H9 (cell line): Measurements from ENCODE around the gene DENND1A. TPM values are rescaled to one million over a fixed set of nuclear protein-coding genes. Genes with fewer than 3 reads are reported as not detected.

ENCODE experiments used
- DNase-seq: peaks from one replicate; pipeline ENCODE4 v3.0.0-alpha.2; 2017
- H2AFZ ChIP-seq: one replicate; pipeline ENCODE4 v1.6.1; 2013; ENCODE audit warnings: mild to moderate bottlenecking, low read length, control low read depth, moderate library complexity
- H2AK5ac ChIP-seq: 2 replicates; pipeline ENCODE4 v1.6.1; 2013; ENCODE audit warnings: low read length, control low read depth, mixed read lengths; ENCODE audit not compliant: insufficient read length
- H2BK120ac ChIP-seq: one replicate; pipeline ENCODE4 v1.6.1; 2013; ENCODE audit warnings: low read depth, mild to moderate bottlenecking, low read length, control low read depth, inconsistent platforms; ENCODE audit not compliant: poor library complexity, severe bottlenecking
- H2BK12ac ChIP-seq: 2 replicates; pipeline ENCODE4 v1.6.1; 2013; ENCODE audit warnings: low read length, control low read depth, mixed read lengths, low read depth; ENCODE audit not compliant: insufficient read length
- H2BK15ac ChIP-seq: 2 replicates; pipeline ENCODE4 v1.6.1; 2013; ENCODE audit warnings: low read depth, low read length, control low read depth
- H2BK20ac ChIP-seq: one replicate; pipeline ENCODE4 v1.6.1; 2013; ENCODE audit warnings: low read depth, mild to moderate bottlenecking, low read length, control low read depth, inconsistent platforms; ENCODE audit not compliant: poor library complexity, severe bottlenecking
- H2BK5ac ChIP-seq: 2 replicates; pipeline ENCODE4 v1.6.1; 2013; ENCODE audit warnings: low read length, control low read depth, mixed read lengths; ENCODE audit not compliant: insufficient read length
- H3K14ac ChIP-seq: 2 replicates; pipeline ENCODE4 v1.6.1; 2013; ENCODE audit warnings: low read length, control low read depth; ENCODE audit not compliant: insufficient read depth
- H3K18ac ChIP-seq: 2 replicates; pipeline ENCODE4 v1.6.1; 2013; ENCODE audit warnings: low read depth, mild to moderate bottlenecking, mixed read lengths, low read length, control low read depth; ENCODE audit not compliant: insufficient read length
- H3K23ac ChIP-seq: 2 replicates; pipeline ENCODE4 v1.6.1; 2013; ENCODE audit warnings: low read length, control low read depth, mixed read lengths, low read depth; ENCODE audit not compliant: insufficient read length
- H3K23me2 ChIP-seq: 2 replicates; pipeline ENCODE4 v1.6.1; 2013; ENCODE audit warnings: low read depth, mild to moderate bottlenecking, mixed read lengths, low read length, control low read depth; ENCODE audit not compliant: insufficient read length, poor library complexity, severe bottlenecking
- H3K27ac ChIP-seq: 2 replicates; pipeline ENCODE4 v1.5.1; 2013; ENCODE audit warnings: low read length, control low read depth, mixed read lengths, low read depth; ENCODE audit not compliant: insufficient read length
- H3K27me3 ChIP-seq: 2 replicates; pipeline ENCODE4 v1.6.1; 2013; ENCODE audit warnings: low read length, control low read depth, inconsistent platforms; ENCODE audit not compliant: insufficient read depth
- H3K4ac ChIP-seq: 2 replicates; pipeline ENCODE4 v1.6.1; 2013; ENCODE audit warnings: low read depth, mild to moderate bottlenecking, control low read depth, inconsistent platforms, low read length, moderate library complexity
- H3K4me1 ChIP-seq: 2 replicates; pipeline ENCODE4 v1.6.1; 2013; ENCODE audit warnings: low read length, control low read depth, inconsistent platforms; ENCODE audit not compliant: insufficient read depth
- H3K4me2 ChIP-seq: 2 replicates; pipeline ENCODE4 v1.6.1; 2013; ENCODE audit warnings: low read length, control low read depth, mixed read lengths; ENCODE audit not compliant: insufficient read length, insufficient read depth
- H3K56ac ChIP-seq: 2 replicates; pipeline ENCODE4 v1.6.1; 2013; ENCODE audit warnings: low read depth, mild to moderate bottlenecking, mixed read lengths, low read length, control low read depth; ENCODE audit not compliant: insufficient read length
- H3K79me1 ChIP-seq: 2 replicates; pipeline ENCODE4 v1.6.1; 2013; ENCODE audit warnings: low read depth, mild to moderate bottlenecking, moderate library complexity, low read length, control low read depth, inconsistent platforms; ENCODE audit not compliant: insufficient read depth, poor library complexity, severe bottlenecking
- H3K79me2 ChIP-seq: 2 replicates; pipeline ENCODE4 v1.6.1; 2013; ENCODE audit warnings: low read length, control low read depth, inconsistent platforms; ENCODE audit not compliant: insufficient read depth
- H3K9ac ChIP-seq: 2 replicates; pipeline ENCODE4 v1.6.1; 2013; ENCODE audit warnings: low read length, control low read depth, mixed read lengths; ENCODE audit not compliant: insufficient read length; ENCODE audit errors: extremely low read depth
- H3K9me3 ChIP-seq: one replicate; pipeline ENCODE4 v1.6.1; 2013; ENCODE audit warnings: low read depth, low read length, inconsistent platforms; ENCODE audit not compliant: control insufficient read depth
- H3T11ph ChIP-seq: one replicate; pipeline ENCODE4 v1.6.1; 2013; ENCODE audit warnings: mild to moderate bottlenecking, low read length, control low read depth, inconsistent platforms
- H4K20me1 ChIP-seq: one replicate; pipeline ENCODE4 v1.6.1; 2013; ENCODE audit not compliant: control insufficient read depth, insufficient read length, insufficient read depth
- H4K5ac ChIP-seq: 2 replicates; pipeline ENCODE4 v1.6.1; 2013; ENCODE audit warnings: low read depth, mild to moderate bottlenecking, mixed read lengths, low read length, control low read depth; ENCODE audit not compliant: insufficient read length
- H4K8ac ChIP-seq: replicated peaks from 2 replicates; pipeline ENCODE4 v1.6.1; 2013; ENCODE audit warnings: low read length, control low read depth, mixed read lengths, low read depth; ENCODE audit not compliant: insufficient read length
- H4K91ac ChIP-seq: 2 replicates; pipeline ENCODE4 v1.6.1; 2013; ENCODE audit warnings: low read depth, mild to moderate bottlenecking, moderate library complexity, mixed read lengths, low read length, control low read depth; ENCODE audit not compliant: insufficient read length
- H3K27ac Mint-ChIP-seq, 3 experiments: 2 replicates in 2 of 3; 3 replicates in 1 of 3; pipeline ENCODE4 v1.8.0; 2020 to 2021; ENCODE audit warnings: mixed read lengths in 3 of 3, mild to moderate bottlenecking in 1 of 3, moderate library complexity in 1 of 3
- H3K27me3 Mint-ChIP-seq: 2 replicates; pipeline ENCODE4 v1.8.0; 2021; ENCODE audit warnings: low read depth, mild to moderate bottlenecking, moderate library complexity, mixed read lengths
- H3K36me3 Mint-ChIP-seq, 3 experiments: 2 replicates in 2 of 3; 3 replicates in 1 of 3; pipeline ENCODE4 v1.8.0; 2020 to 2021; ENCODE audit warnings: low read depth in 3 of 3, mixed read lengths in 3 of 3; ENCODE audit not compliant: insufficient read depth in 1 of 3
- H3K4me1 Mint-ChIP-seq, 2 experiments: 2 replicates each; pipeline ENCODE4 v1.8.0; 2020; ENCODE audit warnings: mixed read lengths in 2 of 2
- H3K4me3 Mint-ChIP-seq, 2 experiments: 2 replicates in 1 of 2; 3 replicates in 1 of 2; pipeline ENCODE4 v1.8.0; 2020 to 2021; ENCODE audit warnings: mild to moderate bottlenecking in 2 of 2, mixed read lengths in 2 of 2, moderate library complexity in 1 of 2
- H3K9me3 Mint-ChIP-seq, 2 experiments: 2 replicates in 1 of 2; 3 replicates in 1 of 2; pipeline ENCODE4 v1.8.0; 2020; ENCODE audit warnings: mild to moderate bottlenecking in 2 of 2, mixed read lengths in 2 of 2, moderate library complexity in 1 of 2
- WGBS: extraction: QIAGEN DNeasy Blood & Tissue Kit; methylation state at CpG from one replicate; pipeline ENCODE4 v1.1.7; 2013; ENCODE audit warnings: missing lambda C conversion rate, low lambda C conversion rate, mixed read lengths; ENCODE audit not compliant: insufficient read length; ENCODE audit errors: extremely low coverage; 5-methylcytosine and 5-hydroxymethylcytosine counted together
- total RNA-seq: library from RNA; stranded (reverse); gene quantifications from 2 replicates; pipeline ENCODE4 v1.2.1, GENCODE V29; 2021
- TF ChIP-seq, protein P1 (sequence below): fragments of 200-600 bp; sonication (generic); conservative IDR thresholded peaks from 3 replicates; pipeline ENCODE4 v1.8.0; 2021; ENCODE audit warnings: antibody characterized with exemption, mild to moderate bottlenecking

The DENND1A gene
- total RNA-seq, 1 experiment from 2014 or later, result 20.4 TPM

DNA sequence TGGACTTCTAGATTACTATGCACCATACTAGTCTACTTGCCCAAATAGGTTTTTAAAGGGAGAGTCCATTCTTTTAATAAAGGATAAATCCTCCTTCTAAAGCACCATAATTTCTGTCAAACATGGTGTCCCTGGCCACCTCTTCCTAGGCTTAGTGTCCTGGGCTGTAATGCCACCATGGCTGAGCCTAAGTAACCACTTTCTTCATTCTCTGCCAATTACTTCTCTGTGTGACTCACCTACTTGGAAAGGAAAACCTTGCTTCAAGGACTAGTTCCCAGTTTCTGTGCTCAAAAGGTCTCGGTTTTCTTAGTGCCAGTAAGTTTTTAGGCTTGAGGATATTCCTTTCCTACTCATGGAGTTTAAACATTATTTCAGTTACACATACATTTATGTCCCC lies 273.4 kb downstream of the DENND1A start:
- H3K14ac ChIP-seq, result no peak overlapping the region
- no peak overlapping the region for H2BK5ac ChIP-seq
- H2BK12ac ChIP-seq, result no peak overlapping the region
- no peak overlapping the region for H2AK5ac ChIP-seq
- H3K79me1 ChIP-seq, result no peaks in the 10 kb centered on the region
- DNase-seq, result no peak
- TF ChIP-seq, protein P1, sequence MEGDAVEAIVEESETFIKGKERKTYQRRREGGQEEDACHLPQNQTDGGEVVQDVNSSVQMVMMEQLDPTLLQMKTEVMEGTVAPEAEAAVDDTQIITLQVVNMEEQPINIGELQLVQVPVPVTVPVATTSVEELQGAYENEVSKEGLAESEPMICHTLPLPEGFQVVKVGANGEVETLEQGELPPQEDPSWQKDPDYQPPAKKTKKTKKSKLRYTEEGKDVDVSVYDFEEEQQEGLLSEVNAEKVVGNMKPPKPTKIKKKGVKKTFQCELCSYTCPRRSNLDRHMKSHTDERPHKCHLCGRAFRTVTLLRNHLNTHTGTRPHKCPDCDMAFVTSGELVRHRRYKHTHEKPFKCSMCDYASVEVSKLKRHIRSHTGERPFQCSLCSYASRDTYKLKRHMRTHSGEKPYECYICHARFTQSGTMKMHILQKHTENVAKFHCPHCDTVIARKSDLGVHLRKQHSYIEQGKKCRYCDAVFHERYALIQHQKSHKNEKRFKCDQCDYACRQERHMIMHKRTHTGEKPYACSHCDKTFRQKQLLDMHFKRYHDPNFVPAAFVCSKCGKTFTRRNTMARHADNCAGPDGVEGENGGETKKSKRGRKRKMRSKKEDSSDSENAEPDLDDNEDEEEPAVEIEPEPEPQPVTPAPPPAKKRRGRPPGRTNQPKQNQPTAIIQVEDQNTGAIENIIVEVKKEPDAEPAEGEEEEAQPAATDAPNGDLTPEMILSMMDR, result no peak
- Mint-ChIP-seq H3K27me3 (no peaks in the 10 kb centered on the region), H3K36me3 (peaks cover 3 to 8% (median 7%) of the 10 kb centered on the region in 3 experiments; a peak in 4 of 7 replicates), H3K4me1 (peaks cover 24 to 37% of the 10 kb centered on the region in 2 experiments), H3K4me3 (no peak overlapping the region), H3K27ac (no peak overlapping the region), H3K9me3 (peaks cover 0 to under 1% of the 10 kb centered on the region in 2 experiments; a peak in 1 of 5 replicates)
- no peak overlapping the region for H2BK120ac ChIP-seq
- no peak overlapping the region for H3K9ac ChIP-seq
- H4K20me1 ChIP-seq, result no peaks in the 10 kb centered on the region
- no peak overlapping the region for H3T11ph ChIP-seq
- no peak overlapping the region for H2BK20ac ChIP-seq
- H3K79me2 ChIP-seq, result no peaks in the 10 kb centered on the region
- no peak overlapping the region for H2BK15ac ChIP-seq
- H3K4me2 ChIP-seq, result no peak overlapping the region
- H4K5ac ChIP-seq, result no peak overlapping the region
- no peak overlapping the region for H3K56ac ChIP-seq
- H3K9me3 ChIP-seq, result no peaks in the 10 kb centered on the region
- H3K27ac ChIP-seq, result no peak overlapping the region
- H4K8ac ChIP-seq, result no peak overlapping the region
- no peak overlapping the region for H3K18ac ChIP-seq
- no peak overlapping the region for H3K4ac ChIP-seq
- no peaks in the 10 kb centered on the region for H3K27me3 ChIP-seq
- WGBS, result no CpG with 5 or more reads among the region's 1 CpG
- H2AFZ ChIP-seq, result no peak overlapping the region
- H3K23ac ChIP-seq, result no peak overlapping the region
- 0 out of 2 replicates have a peak, but pooled peaks cover 2% of the 10 kb centered on the region for H3K4me1 ChIP-seq
- no peaks in the 10 kb centered on the region for H3K23me2 ChIP-seq
- no peak overlapping the region for H4K91ac ChIP-seq
